ENCODE results near the gene ZNF638. TPM values are rescaled to one million over a fixed set of nuclear protein-coding genes. Genes with fewer than 3 reads are reported as not detected.

ZNF638 gene
- polyA plus RNA-seq, 1 of the 3 experiments (the other 2 are of a cell fraction), result 28.1 TPM

- TF ChIP-seq GABPA (IDR thresholded peaks at IDR 0.05; ENCODE audit: low read depth) (no peak), MAX (IDR thresholded peaks at IDR 0.05; ENCODE audit: low read depth) (no peak)
- H3K36me3 ChIP-seq (replicated peaks in 1 of 2; ENCODE audit: control insufficient read depth in 1 of 2, insufficient read depth in 2 of 2, low read length in 1 of 2), result no peaks in the 10 kb centered on the region
- H3K4me3 ChIP-seq (ENCODE audit: low read depth in 2 of 2, low read length in 1 of 2), result peak overlapping the region; percentile 57 to 73
- peaks cover 48% of the 10 kb centered on the region for H3K27me3 ChIP-seq (ENCODE audit: insufficient read depth)
- peak overlapping the region; percentile 99 for H3K4me2 ChIP-seq
- no peaks in the 10 kb centered on the region for H4K20me1 ChIP-seq (ENCODE audit: insufficient read depth)
- no peak overlapping the region for H3K27ac ChIP-seq (ENCODE audit: low read depth in 2 of 2, low read length in 1 of 2)
- H3K9me3 ChIP-seq, result no peaks in the 10 kb centered on the region
- no peaks in the 10 kb centered on the region for H3K9me2 ChIP-seq
- CTCF ChIA-PET, result interaction anchor here (0.8 to 2.8 kb wide), 6 partner anchors 11 to 167 kb away, joined by 3 to 15 read pairs (median 3); no protein-coding TSS in a partner anchor
- H3K4me1 ChIP-seq (ENCODE audit: control insufficient read depth in 1 of 2, insufficient read depth in 2 of 2, low read depth in 1 of 2, low read length in 1 of 2), result peaks cover 3 to 4% of the 10 kb centered on the region in 2 experiments; a peak in 2 of 4 replicates
- H2AFZ ChIP-seq (ENCODE audit: low read depth), result peak overlapping the region; percentile 67; the same call in 1 of the 2 replicates
- no peaks in the 10 kb centered on the region for H3F3A ChIP-seq (replicated peaks; ENCODE audit: insufficient read depth)
- peak overlapping the region; percentile 33; the same call in 1 of the 2 replicates for H3K9ac ChIP-seq
- 1% methylated on average over 29 of the region's 78 CpGs for whole genome bisulfite sequencing (ENCODE audit: low lambda C conversion rate)
- POLR2A ChIA-PET, result interaction anchor here (0.8 kb wide), 1 partner anchor 8 kb away, joined by 3 read pairs; no protein-coding TSS in a partner anchor
- DNase-seq, result peak; percentile 85
- H3K79me2 ChIP-seq (ENCODE audit: insufficient read depth), result no peaks in the 10 kb centered on the region
Measured at GRCh38 chr2:71466301-71467179, 135.0 kb downstream of the ZNF638 start.

- ChIA-PET CTCF (interaction anchor here (1.0 to 2.8 kb wide), 5 partner anchors 15 to 168 kb away, joined by 3 to 15 read pairs (median 3); no protein-coding TSS in a partner anchor), POLR2A (no interaction called here)
- DNase-seq, result no peak
- Histone ChIP-seq H3K4me2 (peak overlapping the region; percentile 99), H3K79me2 (ENCODE audit: insufficient read depth) (no peaks in the 10 kb centered on the region), H3K9me2 (no peaks in the 10 kb centered on the region), H3F3A (replicated peaks; ENCODE audit: insufficient read depth) (no peaks in the 10 kb centered on the region), H2AFZ (ENCODE audit: low read depth) (peak overlapping the region; percentile 67; the same call in 1 of the 2 replicates), H3K9ac (peak overlapping the region; percentile 33; the same call in 1 of the 2 replicates), H4K20me1 (ENCODE audit: insufficient read depth) (no peaks in the 10 kb centered on the region), H3K9me3 (no peaks in the 10 kb centered on the region), H3K4me3 (ENCODE audit: low read depth in 2 of 2, low read length in 1 of 2) (peak overlapping the region; percentile 57 to 73), H3K27me3 (ENCODE audit: insufficient read depth) (peaks cover 48% of the 10 kb centered on the region), H3K27ac (ENCODE audit: low read depth in 2 of 2, low read length in 1 of 2) (no peak overlapping the region), H3K4me1 (ENCODE audit: control insufficient read depth in 1 of 2, insufficient read depth in 2 of 2, low read depth in 1 of 2, low read length in 1 of 2) (peaks cover 3 to 6% of the 10 kb centered on the region in 2 experiments; a peak in 2 of 4 replicates), H3K36me3 (replicated peaks in 1 of 2; ENCODE audit: control insufficient read depth in 1 of 2, insufficient read depth in 2 of 2, low read length in 1 of 2) (no peaks in the 10 kb centered on the region)
- WGBS (ENCODE audit: low lambda C conversion rate), result 30% methylated on average over 7 of the region's 7 CpGs
- TF ChIP-seq MXI1 (IDR thresholded peaks at IDR 0.05; ENCODE audit: low read depth, low read length), result no peak
- no peak for TF ChIP-seq TCF12 (IDR thresholded peaks at IDR 0.05)
Measured at GRCh38 chr2:71467180-71467815, 135.7 kb downstream of the ZNF638 start.

DNA sequence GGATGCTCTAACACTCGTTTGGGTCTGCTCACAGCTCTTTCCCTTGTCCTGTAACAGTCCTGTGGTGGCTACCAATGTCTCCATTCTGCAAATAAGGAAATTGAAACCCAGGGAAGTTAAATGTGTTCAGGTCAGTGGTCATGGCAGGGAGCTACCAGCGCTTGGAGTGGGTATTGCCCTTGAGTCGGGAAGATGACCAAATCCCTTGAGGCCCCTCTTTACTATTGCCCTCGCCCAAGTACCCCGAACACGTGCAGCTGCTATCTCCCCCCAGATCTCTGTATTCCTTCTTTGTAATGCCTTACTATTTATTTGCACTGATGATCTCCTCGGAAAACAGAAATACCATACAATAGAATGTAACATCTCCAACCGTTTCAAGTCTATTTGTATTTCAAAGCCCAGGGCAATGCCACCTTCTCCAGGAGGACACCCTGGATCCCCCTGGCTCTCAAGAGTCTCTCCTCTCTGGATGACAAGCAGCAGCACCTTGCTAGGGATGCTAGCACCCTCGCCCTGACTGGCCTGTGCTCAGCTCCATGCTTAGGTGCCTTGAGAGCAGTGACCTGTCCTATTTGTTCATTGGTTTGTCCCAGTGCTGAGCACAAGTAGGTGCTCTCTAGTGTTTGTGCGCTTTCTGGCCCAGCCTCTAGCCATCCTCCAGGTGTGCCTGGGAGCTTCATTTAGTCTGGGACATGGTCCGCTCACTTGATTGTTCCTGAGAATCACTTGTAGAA lies 136.9 kb downstream of the ZNF638 start:
- Histone ChIP-seq H3K27ac (ENCODE audit: low read depth in 2 of 2, low read length in 1 of 2) (no peak overlapping the region), H3K27me3 (ENCODE audit: insufficient read depth) (peaks cover 48% of the 10 kb centered on the region), H3K4me1 (ENCODE audit: control insufficient read depth in 1 of 2, insufficient read depth in 2 of 2, low read depth in 1 of 2, low read length in 1 of 2) (peaks cover 3 to 6% of the 10 kb centered on the region in 2 experiments; a peak in 2 of 4 replicates), H3K36me3 (replicated peaks in 1 of 2; ENCODE audit: control insufficient read depth in 1 of 2, insufficient read depth in 2 of 2, low read length in 1 of 2) (no peaks in the 10 kb centered on the region), H3F3A (replicated peaks; ENCODE audit: insufficient read depth) (no peaks in the 10 kb centered on the region), H3K9me2 (no peaks in the 10 kb centered on the region), H2AFZ (ENCODE audit: low read depth) (no peak overlapping the region), H3K4me2 (no peak overlapping the region), H3K4me3 (ENCODE audit: low read depth in 2 of 2, low read length in 1 of 2) (no peak overlapping the region), H3K9me3 (no peaks in the 10 kb centered on the region), H3K9ac (no peak overlapping the region), H3K79me2 (ENCODE audit: insufficient read depth) (no peaks in the 10 kb centered on the region), H4K20me1 (ENCODE audit: insufficient read depth) (no peaks in the 10 kb centered on the region)
- 57% methylated on average over 10 of the region's 11 CpGs for WGBS (ENCODE audit: low lambda C conversion rate)
- DNase-seq, result no peak
- CTCF ChIA-PET, result interaction anchor here (0.6 to 2.8 kb wide), 5 partner anchors 8 to 228 kb away, joined by 3 to 12 read pairs (median 4); no protein-coding TSS in a partner anchor
- POLR2A ChIA-PET, result no interaction called here
- TF ChIP-seq FOXJ3 (CRISPR knock-in tag; IDR thresholded peaks at IDR 0.05) (no peak), NFIC (IDR thresholded peaks at IDR 0.05; ENCODE audit: borderline replicate concordance) (no peak), SMC3 (IDR thresholded peaks at IDR 0.05; ENCODE audit: low read depth, low read length) (no peak), RCOR1 (IDR thresholded peaks at IDR 0.05; ENCODE audit: low read length) (no peak), CHD2 (IDR thresholded peaks at IDR 0.05; ENCODE audit: low read length, partially characterized antibody) (no peak), GATA2 (CRISPR knock-in tag; IDR thresholded peaks at IDR 0.05) (no peak), USF2 (IDR thresholded peaks at IDR 0.05; ENCODE audit: borderline replicate concordance, low read depth, low read length) (no peak), EZH2phosphoT487 (IDR thresholded peaks at IDR 0.05; ENCODE audit: borderline replicate concordance, low read depth) (no peak), RAD21 (IDR thresholded peaks at IDR 0.05; ENCODE audit: low read length) (no peak), GABPA (IDR thresholded peaks at IDR 0.05; ENCODE audit: low read depth) (no peak), SIN3A (IDR thresholded peaks at IDR 0.05; ENCODE audit: borderline replicate concordance, low read depth, low read length) (no peak), JUND (IDR thresholded peaks at IDR 0.05) (no peak), TEAD4 (IDR thresholded peaks at IDR 0.05; ENCODE audit: borderline replicate concordance, insufficient read depth) (no peak)
